GM10266 (cell line): ENCODE measurements around the gene VWA5B1.

Experiments
- DNase-seq: peaks from one replicate; pipeline ENCODE4 v3.0.0; 2012; ENCODE audit errors: extremely low spot score
- CTCF ChIP-seq: IDR thresholded peaks from 2 replicates; pipeline ENCODE4 v1.5.1; 2012; ENCODE audit warnings: mild to moderate bottlenecking, low read depth; ENCODE audit not compliant: control insufficient read depth, insufficient read depth; ENCODE audit errors: missing control alignments

Gene VWA5B1

GRCh38 chr1:20355828-20356735, 65.4 kb downstream of the VWA5B1 start:
- no peak for TF ChIP-seq CTCF
- no peak for DNase-seq

GRCh38 chr1:20356850-20357459, 66.3 kb downstream of the VWA5B1 start:
- no peak for TF ChIP-seq CTCF

GRCh38 chr1:20357796-20358195, 67.1 kb downstream of the VWA5B1 start:
- no peak for DNase-seq
- no peak for TF ChIP-seq CTCF

More at GRCh38 chr1:20356850-20357459, 66.3 kb downstream of the VWA5B1 start:
- no peak for DNase-seq

GRCh38 chr1:20358761-20359263, 68.1 kb downstream of the VWA5B1 start:
- TF ChIP-seq CTCF: no peak
- no peak for DNase-seq

- DNase-seq: no peak
- TF ChIP-seq CTCF: no peak
Measured at GRCh38 chr1:20359451-20360330, 69.0 kb downstream of the VWA5B1 start.

GRCh38 chr1:20361401-20361800, 70.7 kb downstream of the VWA5B1 start:
- DNase-seq: no peak
- no peak for TF ChIP-seq CTCF
